ENCODE measurements around the gene PROSER1. TPM values are rescaled to one million over a fixed set of nuclear protein-coding genes. Genes with fewer than 3 reads are reported as not detected.
"Not testable (repeated sequence)": the region's sequence is repeated elsewhere in the genome, so short reads cannot be mapped to it uniquely, and the experiment has no call there.

Gene PROSER1
- total RNA-seq, 2 donors from 2014 or later, result 14.8 to 19.8 TPM

- intact Hi-C loops (cut with DNase I), result no loop called here
- DNase-seq (ENCODE audit: low spot score), result no peak
These were observed 2.1 kb downstream of the PROSER1 start for GRCh38 chr13:39035799-39036198.

- intact Hi-C loops (cut with DNase I), result no loop called here
These were observed 2.7 kb downstream of the PROSER1 start for GRCh38 chr13:39035204-39035603.

GRCh38 chr13:39034085-39034484, 3.8 kb downstream of the PROSER1 start:
- intact Hi-C loops (cut with DNase I), result no loop called here
- no peak for DNase-seq (ENCODE audit: low spot score)

More at GRCh38 chr13:39035204-39035603, 2.7 kb downstream of the PROSER1 start:
- no peak for DNase-seq (ENCODE audit: low spot score)

- intact Hi-C loops (cut with DNase I), result no loop called here
- no peak for DNase-seq (ENCODE audit: low spot score)
These were observed 5.7 kb downstream of the PROSER1 start for GRCh38 chr13:39032150-39032549.

- intact Hi-C loops (cut with DNase I), result no loop called here
- DNase-seq (ENCODE audit: low spot score), result no peak
These were observed 12.5 kb downstream of the PROSER1 start for GRCh38 chr13:39025433-39025839.

- no peak for DNase-seq (ENCODE audit: low spot score)
- intact Hi-C loops (cut with DNase I), result no loop called here
These were observed 14.1 kb downstream of the PROSER1 start for GRCh38 chr13:39023761-39024160.

GRCh38 chr13:39023316-39023715, 14.6 kb downstream of the PROSER1 start:
- no peak for DNase-seq (ENCODE audit: low spot score)
- intact Hi-C loops (cut with DNase I), result no loop called here

- no peak for DNase-seq (ENCODE audit: low spot score)
- intact Hi-C loops (cut with DNase I), result no loop called here
These were observed 16.9 kb downstream of the PROSER1 start for GRCh38 chr13:39020853-39021462.

- DNase-seq (ENCODE audit: low spot score), result no peak
- intact Hi-C loops (cut with DNase I), result no loop called here
These were observed 21.1 kb downstream of the PROSER1 start for GRCh38 chr13:39016787-39017186.

- intact Hi-C loops (cut with DNase I), result no loop called here
- no peak for DNase-seq (ENCODE audit: low spot score)
These were observed 21.8 kb downstream of the PROSER1 start for GRCh38 chr13:39016087-39016486.

- no peak for DNase-seq (ENCODE audit: low spot score)
- intact Hi-C loops (cut with DNase I), result no loop called here
These were observed 24.4 kb downstream of the PROSER1 start for GRCh38 chr13:39013462-39013861.

- DNase-seq (ENCODE audit: low spot score), result no peak
- intact Hi-C loops (cut with DNase I), result no loop called here
These were observed 25.3 kb downstream of the PROSER1 start for GRCh38 chr13:39012608-39013007.

GRCh38 chr13:39006371-39007111, 31.3 kb downstream of the PROSER1 start:
- intact Hi-C loops (cut with DNase I); DNase-seq (ENCODE audit: low spot score): not testable (repeated sequence)

GRCh38 chr13:38998739-38999138, 39.1 kb downstream of the PROSER1 start:
- DNase-seq (ENCODE audit: low spot score), result no peak
- intact Hi-C loops (cut with DNase I), result no loop called here

- intact Hi-C loops (cut with DNase I), result no loop called here
These were observed 44.5 kb downstream of the PROSER1 start for GRCh38 chr13:38993381-38993780.

GRCh38 chr13:38990693-38991092, 47.2 kb downstream of the PROSER1 start, which contains the start of gene STOML3:
STOML3 (minus strand) TSS chr13:38990831; CDS start chr13:38990721, 110 bp downstream.
- intact Hi-C loops (cut with DNase I), result no loop called here
- DNase-seq (ENCODE audit: low spot score), result no peak

More at GRCh38 chr13:38993381-38993780, 44.5 kb downstream of the PROSER1 start:
- DNase-seq (ENCODE audit: low spot score), result no peak

- no peak for DNase-seq (ENCODE audit: low spot score)
- intact Hi-C loops (cut with DNase I), result no loop called here
These were observed 56.8 kb downstream of the PROSER1 start for GRCh38 chr13:38981096-38981495.

- intact Hi-C loops (cut with DNase I), result no loop called here
- no peak for DNase-seq (ENCODE audit: low spot score)
These were observed 57.2 kb downstream of the PROSER1 start for GRCh38 chr13:38980750-38981078.

- DNase-seq (ENCODE audit: low spot score), result no peak
- intact Hi-C loops (cut with DNase I), result no loop called here
These were observed 57.8 kb downstream of the PROSER1 start for GRCh38 chr13:38979891-38980749.

- intact Hi-C loops (cut with DNase I), result no loop called here
- DNase-seq (ENCODE audit: low spot score), result no peak
These were observed 67.4 kb downstream of the PROSER1 start for GRCh38 chr13:38970380-38971051.
